ENCODE measurements around the gene PHKB. TPM values are rescaled to one million over a fixed set of nuclear protein-coding genes. Genes with fewer than 3 reads are reported as not detected.
A peak's percentile ranks its signal among the peaks of the same experiment; 100 is the strongest.
"Not testable (repeated sequence)": the region's sequence is repeated elsewhere in the genome, so short reads cannot be mapped to it uniquely, and the experiment has no call there.

Gene PHKB
- 10 to 100 TPM; 30.1 to 32.2 TPM for total RNA-seq

DNA sequence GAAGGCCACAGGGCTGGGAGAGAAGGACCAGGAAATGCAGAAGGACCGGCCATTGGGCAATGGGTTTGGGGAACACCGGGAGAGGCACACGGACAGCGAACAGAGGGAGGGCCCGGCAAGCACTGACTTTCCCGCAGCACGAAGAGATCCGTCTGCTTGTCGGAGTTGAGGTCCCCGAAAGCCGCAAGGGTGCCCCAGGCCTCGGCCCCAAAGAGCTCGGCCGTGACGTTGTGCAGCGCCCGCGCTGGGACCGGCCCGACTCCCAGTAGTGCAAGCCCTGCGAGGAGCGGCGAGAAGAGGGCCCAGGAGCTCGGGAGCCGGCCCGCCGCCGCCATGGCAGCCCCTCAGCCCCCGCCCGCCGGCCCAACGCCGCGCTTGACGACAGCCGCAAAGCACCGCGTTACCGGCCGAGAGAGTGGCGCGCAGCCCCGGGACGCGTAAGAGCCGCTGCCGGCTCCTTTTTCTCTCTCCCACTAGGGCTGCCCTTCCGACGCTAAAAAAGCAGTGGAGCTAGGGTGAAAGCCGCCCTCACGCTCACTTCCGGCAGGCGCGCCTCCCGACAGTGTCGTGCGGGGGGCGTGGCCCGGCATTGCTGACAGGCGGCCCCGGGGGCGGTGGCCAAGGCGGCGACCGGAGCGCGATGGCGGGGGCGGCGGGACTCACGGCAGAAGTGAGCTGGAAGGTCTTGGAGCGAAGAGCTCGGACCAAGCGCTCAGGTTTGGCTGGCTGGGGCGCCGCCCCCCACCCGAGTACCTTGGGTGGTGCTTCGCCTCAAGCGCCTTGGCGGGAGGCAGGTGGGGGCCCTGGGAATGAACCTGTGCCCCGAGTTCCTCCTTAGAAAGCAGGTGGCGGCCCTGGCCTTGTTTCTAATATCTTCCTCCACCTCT is at the start of gene PHKB, which contains the start of gene ITFG1:
Gene PHKB (plus strand): TSS at position 621 of the 887 bp plus-strand sequence. CDS start 20 bp downstream, at position 641.
Gene ITFG1 (minus strand): TSS at position 353 of the 887 bp plus-strand sequence. CDS start 18 bp downstream, at position 335.
- POLR2A ChIA-PET: interaction anchor here (0.7 to 1.4 kb wide), 3 partner anchors 50 to 662 kb away, joined by 3 read pairs; no protein-coding TSS in a partner anchor
- Mint-ChIP-seq H3K36me3 (ENCODE audit: low read depth) (peaks cover 22% of the 10 kb centered on the region), H3K4me1 (peaks cover 54% of the 10 kb centered on the region), H3K4me3 (peak within 1 kb of the TSS; percentile 86), H3K27ac (peak within 1 kb of the TSS; percentile 96), H3K9me3 (no peaks in the 10 kb centered on the region), H3K27me3 (no peaks in the 10 kb centered on the region)
- DNase-seq: peak; percentile 95
- CTCF ChIA-PET: interaction anchor here (1.1 to 1.7 kb wide), 4 partner anchors 10 to 423 kb away, joined by 3 to 6 read pairs (median 3); partner anchors contain the start of gene NETO2

DNA sequence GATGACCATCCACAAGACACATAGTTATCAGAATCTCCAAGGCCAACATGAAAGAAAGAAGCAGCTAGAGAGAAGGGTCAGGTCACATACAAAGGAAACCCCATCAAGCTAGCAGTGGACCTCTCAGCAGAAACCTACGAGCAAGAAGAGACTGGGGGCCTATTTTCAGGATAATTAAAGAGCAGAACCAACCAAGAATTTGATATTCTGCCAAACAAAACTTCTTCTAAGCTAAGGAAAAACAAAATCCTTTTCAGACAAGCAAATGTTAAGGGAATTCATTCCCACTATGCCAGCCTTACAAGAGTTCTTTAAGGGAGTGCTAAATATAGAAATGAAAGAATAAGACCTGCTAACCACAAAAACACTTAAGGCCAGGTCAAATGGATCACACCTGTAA is 48.1 kb upstream of the PHKB start:
- DNase-seq: no peak
- H3K4me3 Mint-ChIP-seq: no peak overlapping the region
- peaks cover 26% of the 10 kb centered on the region for H3K36me3 Mint-ChIP-seq (ENCODE audit: low read depth)
- H3K27ac Mint-ChIP-seq: no peak overlapping the region
- peaks cover 4% of the 10 kb centered on the region for H3K9me3 Mint-ChIP-seq
- ChIA-PET POLR2A (no interaction called here), CTCF (no interaction called here)
- peaks cover 25% of the 10 kb centered on the region for H3K4me1 Mint-ChIP-seq
- no peaks in the 10 kb centered on the region for H3K27me3 Mint-ChIP-seq

DNA sequence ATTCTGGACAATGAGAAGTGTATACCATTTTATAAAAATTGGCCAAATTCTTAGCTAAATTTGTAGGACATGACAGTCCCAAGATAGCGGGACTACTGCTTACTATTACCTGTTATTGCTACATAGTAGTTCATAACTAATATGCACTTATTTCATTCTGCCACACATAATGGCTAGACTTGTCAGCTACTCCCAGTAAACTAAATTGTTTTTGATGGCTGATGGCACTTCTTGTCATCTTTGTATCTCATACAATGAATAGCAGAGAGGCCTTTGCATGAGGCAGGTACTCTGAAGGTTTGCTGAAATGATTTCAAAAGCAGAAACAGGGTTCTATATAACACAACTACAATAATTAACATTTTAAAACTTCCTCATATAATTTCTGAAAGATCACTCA is 44.3 kb upstream of the PHKB start:
- POLR2A ChIA-PET: no interaction called here
- Mint-ChIP-seq H3K27me3 (no peaks in the 10 kb centered on the region), H3K4me1 (peaks cover 9% of the 10 kb centered on the region), H3K36me3 (ENCODE audit: low read depth) (peaks cover 27% of the 10 kb centered on the region), H3K9me3 (peaks cover 3% of the 10 kb centered on the region), H3K27ac (no peak overlapping the region), H3K4me3 (no peak overlapping the region)
- DNase-seq: no peak
- CTCF ChIA-PET: interaction anchor here (1.0 kb wide), 1 partner anchor 9 kb away, joined by 3 read pairs; no protein-coding TSS in a partner anchor

DNA sequence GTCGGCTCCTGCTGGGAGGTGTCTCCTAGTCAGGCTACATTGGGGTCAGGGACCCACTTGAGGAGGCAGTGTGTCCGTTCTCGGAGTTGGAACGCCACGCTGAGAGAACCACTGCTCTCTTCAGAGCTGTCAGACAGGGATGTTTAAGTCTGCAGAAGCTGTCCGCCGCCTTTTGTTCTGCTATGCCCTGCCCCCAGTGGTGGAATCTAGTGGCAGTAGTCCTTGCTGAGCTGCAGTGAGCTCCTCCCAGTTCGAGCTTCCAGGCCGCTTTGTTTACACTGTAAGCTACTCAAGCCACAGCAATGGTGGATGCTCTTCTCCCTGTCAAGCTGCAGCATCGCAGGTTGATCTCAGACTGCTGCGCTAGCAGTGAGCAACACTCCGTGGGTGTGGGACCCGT is 36.3 kb upstream of the PHKB start:
- peaks cover 43% of the 10 kb centered on the region for H3K36me3 Mint-ChIP-seq (ENCODE audit: low read depth)
- no peaks in the 10 kb centered on the region for H3K27me3 Mint-ChIP-seq
- no peak overlapping the region for H3K4me3 Mint-ChIP-seq
- no peaks in the 10 kb centered on the region for H3K9me3 Mint-ChIP-seq
- ChIA-PET POLR2A (no interaction called here), CTCF (interaction anchor here (0.6 to 0.8 kb wide), 2 partner anchors 12 to 454 kb away, joined by 3 read pairs; no protein-coding TSS in a partner anchor)
- DNase-seq: no peak
- H3K4me1 Mint-ChIP-seq: no peaks in the 10 kb centered on the region
- no peak overlapping the region for H3K27ac Mint-ChIP-seq

DNA sequence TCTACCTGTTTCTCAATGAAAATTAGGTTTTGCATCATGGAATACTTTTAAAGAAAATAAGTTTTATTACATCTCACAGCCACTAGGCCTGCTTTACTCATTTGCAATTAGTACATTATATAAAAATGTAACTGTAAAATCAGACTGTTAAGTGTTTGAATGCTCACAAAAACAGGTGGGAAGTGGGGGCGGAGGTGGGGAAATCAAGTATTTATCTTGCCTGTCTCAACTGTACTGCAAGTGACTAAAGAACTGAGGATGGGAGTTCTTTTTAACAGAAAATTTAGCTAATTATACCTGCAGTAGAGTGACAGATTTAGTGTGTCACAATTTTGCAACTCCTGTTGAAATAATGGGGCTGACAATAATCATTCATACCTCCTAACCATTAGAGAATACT is 34.3 kb upstream of the PHKB start:
- peaks cover 43% of the 10 kb centered on the region for H3K36me3 Mint-ChIP-seq (ENCODE audit: low read depth)
- POLR2A ChIA-PET: no interaction called here

DNA sequence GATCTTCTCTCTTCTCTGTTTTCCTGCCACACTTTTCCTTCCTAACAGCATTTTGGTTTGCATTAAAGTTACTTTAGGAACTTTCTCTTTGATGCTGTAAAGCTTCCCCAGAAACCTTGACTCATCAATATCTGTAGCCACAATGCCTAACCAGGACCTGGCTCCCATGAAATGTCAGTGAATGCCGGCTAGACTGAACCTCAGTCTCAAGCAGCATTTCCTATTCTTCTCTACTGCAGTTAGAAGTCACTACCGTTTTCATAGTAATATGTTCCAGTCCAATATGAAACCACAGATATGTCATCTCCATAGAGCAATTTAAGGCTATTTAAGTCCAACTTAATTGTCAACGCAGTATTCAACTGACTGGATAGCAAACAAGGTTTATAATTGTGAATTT is 29.2 kb upstream of the PHKB start:
- ChIA-PET POLR2A (no interaction called here), CTCF (no interaction called here)
- H3K27me3 Mint-ChIP-seq: no peaks in the 10 kb centered on the region
- no peak overlapping the region for H3K27ac Mint-ChIP-seq
- no peak overlapping the region for H3K4me3 Mint-ChIP-seq
- no peaks in the 10 kb centered on the region for H3K4me1 Mint-ChIP-seq
- DNase-seq: no peak
- H3K9me3 Mint-ChIP-seq: no peaks in the 10 kb centered on the region
- peaks cover 23% of the 10 kb centered on the region for H3K36me3 Mint-ChIP-seq (ENCODE audit: low read depth)

More for the DNA sequence above, 34.3 kb upstream of the PHKB start:
- Mint-ChIP-seq H3K4me1 (no peaks in the 10 kb centered on the region), H3K27me3 (no peaks in the 10 kb centered on the region), H3K27ac (no peak overlapping the region), H3K4me3 (no peak overlapping the region), H3K9me3 (no peaks in the 10 kb centered on the region)
- CTCF ChIA-PET: no interaction called here
- no peak for DNase-seq

DNA sequence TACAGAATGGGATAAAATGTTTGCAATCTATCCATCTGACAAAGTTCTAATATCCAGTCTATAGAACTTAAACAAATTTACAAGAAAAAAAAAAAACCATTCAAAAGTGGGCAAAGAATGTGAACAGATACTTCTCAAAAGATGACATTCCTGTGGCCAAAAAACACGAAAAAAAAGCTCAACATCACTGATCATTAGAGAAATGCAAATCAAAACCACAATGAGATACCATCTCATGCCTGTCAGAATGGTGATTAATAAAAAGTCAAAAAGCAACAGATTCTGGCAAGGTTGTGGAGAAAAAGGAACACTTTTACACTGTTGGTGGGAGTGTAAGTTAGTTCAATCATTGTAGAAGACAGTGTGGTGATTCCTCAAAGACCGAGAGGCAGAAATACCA is 26.9 kb upstream of the PHKB start:
- H3K27ac Mint-ChIP-seq, H3K27me3 Mint-ChIP-seq, DNase-seq, CTCF ChIA-PET, H3K9me3 Mint-ChIP-seq, POLR2A ChIA-PET, H3K4me1 Mint-ChIP-seq, H3K4me3 Mint-ChIP-seq: not testable (repeated sequence)
- H3K36me3 Mint-ChIP-seq (ENCODE audit: low read depth): peaks cover 35% of the 10 kb centered on the region

DNA sequence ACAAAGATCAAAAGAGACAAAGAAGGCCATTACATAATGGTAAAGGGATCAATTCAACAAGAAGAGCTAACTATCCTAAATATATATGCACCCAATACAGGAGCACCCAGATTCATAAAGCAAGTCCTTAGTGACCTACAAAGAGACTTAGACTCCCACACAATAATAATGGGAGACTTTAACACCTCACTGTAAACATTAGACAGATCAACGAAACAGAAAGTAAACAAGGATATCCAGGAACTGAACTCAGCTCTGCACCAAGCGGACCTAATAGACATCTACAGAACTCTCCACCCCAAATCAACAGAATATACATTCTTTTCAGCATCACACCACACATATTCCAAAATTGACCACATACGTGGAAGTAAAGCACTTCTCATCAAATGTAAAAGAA is 21.1 kb upstream of the PHKB start:
- CTCF ChIA-PET, H3K27ac Mint-ChIP-seq, H3K27me3 Mint-ChIP-seq, POLR2A ChIA-PET, H3K4me3 Mint-ChIP-seq, DNase-seq, H3K4me1 Mint-ChIP-seq: not testable (repeated sequence)
- Mint-ChIP-seq H3K36me3 (ENCODE audit: low read depth) (peaks cover 55% of the 10 kb centered on the region), H3K9me3 (peaks cover 14% of the 10 kb centered on the region)

DNA sequence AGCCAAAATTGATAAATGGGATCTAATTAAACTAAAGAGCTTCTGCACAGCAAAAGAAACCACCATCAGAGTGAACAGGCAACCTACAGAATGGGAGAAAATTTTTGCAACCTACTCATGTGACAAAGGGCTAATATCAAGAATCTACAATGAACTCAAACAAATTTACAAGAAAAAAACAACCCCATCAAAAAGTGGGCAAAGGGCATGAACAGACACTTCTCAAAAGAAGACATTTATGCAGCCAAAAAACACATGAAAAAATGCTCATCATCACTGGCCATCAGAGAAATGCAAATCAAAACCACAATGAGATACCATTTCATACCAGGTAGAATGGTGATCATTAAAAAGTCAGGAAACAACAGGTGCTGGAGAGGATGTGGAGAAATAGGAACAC is 18.2 kb upstream of the PHKB start:
- Mint-ChIP-seq H3K36me3 (ENCODE audit: low read depth) (peaks cover 61% of the 10 kb centered on the region), H3K9me3 (peaks cover 14% of the 10 kb centered on the region)
- H3K4me3 Mint-ChIP-seq, H3K4me1 Mint-ChIP-seq, POLR2A ChIA-PET, DNase-seq, H3K27me3 Mint-ChIP-seq, H3K27ac Mint-ChIP-seq, CTCF ChIA-PET: not testable (repeated sequence)

DNA sequence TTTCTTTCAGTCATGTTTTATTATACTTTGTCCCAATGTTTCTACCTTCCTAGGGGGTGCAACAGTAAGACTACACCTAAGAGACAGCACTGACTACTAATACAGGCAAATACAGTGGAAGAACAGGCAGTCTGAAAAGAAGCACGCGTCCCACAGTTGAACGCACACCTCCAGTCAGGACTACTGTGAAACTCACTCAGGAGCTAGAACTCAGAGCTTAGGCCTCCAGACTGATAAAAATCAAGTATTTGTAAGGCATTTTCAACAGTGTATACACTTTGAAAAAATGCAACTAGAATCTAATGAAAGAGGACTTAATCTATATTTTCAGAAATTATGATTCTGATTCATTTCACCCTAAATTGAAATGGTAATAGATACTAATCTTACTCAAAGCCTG is 14.7 kb upstream of the PHKB start:
- DNase-seq: no peak
- no peaks in the 10 kb centered on the region for H3K27me3 Mint-ChIP-seq
- ChIA-PET POLR2A (no interaction called here), CTCF (no interaction called here)
- no peak overlapping the region for H3K4me3 Mint-ChIP-seq
- H3K4me1 Mint-ChIP-seq: peaks cover 4% of the 10 kb centered on the region
- peaks cover 53% of the 10 kb centered on the region for H3K36me3 Mint-ChIP-seq (ENCODE audit: low read depth)
- H3K27ac Mint-ChIP-seq: no peak overlapping the region
- peaks cover 11% of the 10 kb centered on the region for H3K9me3 Mint-ChIP-seq

DNA sequence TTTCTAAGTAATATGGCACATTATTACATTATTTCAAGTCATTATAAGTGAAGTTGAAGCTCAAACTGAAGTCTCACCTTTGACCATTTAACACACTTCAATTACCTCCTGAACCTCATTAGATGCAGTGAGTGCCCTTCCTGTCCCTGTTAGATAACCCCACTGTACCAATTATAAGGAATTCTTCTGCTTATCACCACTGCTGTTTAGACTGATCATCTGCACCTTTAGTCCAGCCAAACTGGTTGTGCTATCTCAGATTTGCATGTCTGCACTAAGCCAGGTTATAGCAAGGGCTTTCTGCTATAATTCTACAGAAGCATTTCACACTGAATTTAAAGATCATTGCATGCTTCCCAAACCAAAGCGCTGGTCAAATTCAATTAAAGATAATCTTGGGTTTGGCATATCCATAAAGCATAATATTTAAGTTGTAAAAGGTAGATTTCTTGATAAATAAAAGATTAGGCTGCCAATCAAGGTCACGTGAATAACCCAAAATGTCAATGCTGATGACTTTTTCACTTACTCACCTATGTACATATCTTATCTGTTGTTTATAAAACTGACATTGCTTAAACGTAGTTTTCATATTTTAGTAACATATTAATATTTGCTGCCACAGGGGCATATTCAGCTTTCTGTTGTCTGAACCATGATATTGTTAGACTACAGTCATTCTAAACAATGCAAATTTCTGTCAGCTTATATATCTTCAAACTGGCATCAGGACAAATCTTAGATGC is 12.1 kb upstream of the PHKB start:
- POLR2A ChIA-PET: no interaction called here
- no peaks in the 10 kb centered on the region for H3K27me3 Mint-ChIP-seq
- H3K4me3 Mint-ChIP-seq: no peak overlapping the region
- no peak overlapping the region for H3K27ac Mint-ChIP-seq
- H3K4me1 Mint-ChIP-seq: peaks cover 4% of the 10 kb centered on the region
- DNase-seq: no peak
- no peaks in the 10 kb centered on the region for H3K9me3 Mint-ChIP-seq
- peaks cover 50% of the 10 kb centered on the region for H3K36me3 Mint-ChIP-seq (ENCODE audit: low read depth)
- CTCF ChIA-PET: interaction anchor here (0.6 kb wide), 1 partner anchor 26 kb away, joined by 3 read pairs; no protein-coding TSS in a partner anchor

DNA sequence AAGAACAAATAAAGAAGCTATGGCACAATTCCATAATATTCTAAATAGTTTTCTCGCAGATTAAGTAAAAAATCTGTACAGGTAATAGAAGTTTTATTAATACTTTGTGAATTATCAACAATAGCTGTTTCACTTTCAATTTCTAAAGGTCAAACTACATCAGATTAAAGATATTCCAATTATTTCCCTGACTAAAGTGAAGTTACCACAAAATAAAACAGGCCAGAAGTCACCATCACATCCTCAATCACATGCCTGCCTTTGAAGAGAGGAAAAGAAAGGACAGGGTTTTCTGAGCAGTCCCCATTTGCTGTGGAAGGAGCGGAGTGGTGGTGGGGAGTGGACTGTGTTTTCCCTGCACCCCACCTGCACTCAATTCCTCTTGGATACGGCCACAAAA is 11.3 kb upstream of the PHKB start:
- Mint-ChIP-seq H3K27me3 (no peaks in the 10 kb centered on the region), H3K9me3 (no peaks in the 10 kb centered on the region), H3K4me3 (no peak overlapping the region), H3K4me1 (peaks cover 4% of the 10 kb centered on the region), H3K36me3 (ENCODE audit: low read depth) (peaks cover 52% of the 10 kb centered on the region), H3K27ac (no peak overlapping the region)
- DNase-seq: no peak
- POLR2A ChIA-PET: no interaction called here
- CTCF ChIA-PET: no interaction called here

DNA sequence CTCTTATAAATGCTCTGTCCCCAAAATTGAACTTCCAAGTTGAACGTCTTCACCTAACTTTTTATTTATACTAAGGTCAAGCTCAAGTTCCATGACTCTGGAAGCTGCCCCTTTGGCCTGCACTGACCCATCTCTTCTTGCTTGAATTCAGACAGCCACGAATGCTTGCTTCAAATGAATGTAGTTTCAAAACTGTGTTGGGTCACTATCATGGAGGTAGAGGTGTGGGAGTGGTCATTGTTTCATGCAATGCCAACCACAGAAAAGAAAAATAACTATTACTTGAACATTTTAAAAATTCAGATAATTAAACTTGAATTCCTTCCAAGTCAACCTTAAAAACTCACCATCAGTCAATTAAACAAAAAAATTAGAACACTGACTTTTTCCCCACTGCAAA is 2.8 kb upstream of the PHKB start:
- Mint-ChIP-seq H3K4me1 (peaks cover 44% of the 10 kb centered on the region), H3K36me3 (ENCODE audit: low read depth) (peaks cover 29% of the 10 kb centered on the region), H3K27me3 (no peaks in the 10 kb centered on the region), H3K27ac (no peak overlapping the region), H3K4me3 (no peak overlapping the region), H3K9me3 (no peaks in the 10 kb centered on the region)
- ChIA-PET POLR2A (no interaction called here), CTCF (no interaction called here)
- no peak for DNase-seq
